Measurements from ENCODE around the gene PHTF1.

GRCh38 chr1:113777561-113777960, 18.3 kb upstream of the PHTF1 start:
- TF ChIP-seq CTCF (IDR thresholded peaks at IDR 0.05), result no peak
- no peak for TF ChIP-seq POLR2A (IDR thresholded peaks at IDR 0.05)
